Vagina (tissue), 2 donors: Measurements from ENCODE around the gene CEACAM4. TPM values are rescaled to one million over a fixed set of nuclear protein-coding genes. Genes with fewer than 3 reads are reported as not detected.

Experiments used
- DNase-seq, 2 donors: peaks; one replicate each; pipeline ENCODE4 v3.0.0-alpha.2; 2017; ENCODE audit errors: extremely low spot score in 2 of 2
- H3K27ac ChIP-seq: fragments of 200-600 bp; sonication (generic); one replicate; pipeline ENCODE4 v1.5.1; 2019
- H3K27me3 ChIP-seq: fragments of 200-600 bp; sonication (generic); one replicate; pipeline ENCODE4 v1.5.1; 2019
- H3K36me3 ChIP-seq, 2 donors: fragments of 200-600 bp; sonication (generic); one replicate each; pipeline ENCODE4 v1.5.1; 2017 to 2019
- H3K4me1 ChIP-seq: fragments of 200-600 bp; sonication (generic); one replicate; pipeline ENCODE4 v1.5.1; 2019
- H3K4me3 ChIP-seq, 2 donors: fragments of 200-600 bp; sonication (generic); 1 replicate in 1 of 2; 2 replicates in 1 of 2; pipeline ENCODE4 v1.5.1; 2016 to 2019
- H3K9me3 ChIP-seq: fragments of 200-600 bp; sonication (generic); one replicate; pipeline ENCODE4 v1.5.1; 2019
- CTCF ChIP-seq, 3 experiments: fragments of 450-650 bp in 2 of 3; fragments of 200-600 bp in 1 of 3; sonication (generic) in 1 of 3; IDR thresholded peaks; one replicate each; pipeline ENCODE4 v1.5.1; 2017 to 2019; ENCODE audit warnings: antibody characterized with exemption in 3 of 3, mild to moderate bottlenecking in 2 of 3, moderate library complexity in 2 of 3
- POLR2A ChIP-seq, 2 donors: fragments of 450-650 bp; IDR thresholded peaks; one replicate each; pipeline ENCODE4 v1.6.1; 2017; ENCODE audit warnings: antibody characterized with exemption in 2 of 2, mild to moderate bottlenecking in 2 of 2, moderate library complexity in 2 of 2
- POLR2AphosphoS5 ChIP-seq, 2 donors: sonication (generic); formaldehyde crosslinking; IDR thresholded peaks; one replicate each; pipeline ENCODE4 v1.9.0; 2017; ENCODE audit warnings: antibody characterized with exemption in 2 of 2, mild to moderate bottlenecking in 2 of 2, low read depth in 1 of 2; ENCODE audit not compliant: insufficient read depth in 1 of 2
- intact Hi-C: fragments of 100-400 bp; cut with DNase I; formaldehyde crosslinking; loops from one replicate; pipeline ENCODE4 v1.15.1; 2023
- total RNA-seq: library from RNA; depleted of rRNA; stranded (reverse); fragments of >200 nt; gene quantifications from one replicate; pipeline ENCODE4 v1.2.3, GENCODE V29; 2016

CEACAM4 gene
- total RNA-seq, 1 donor from 2014 or later, result not detected

GRCh38 chr19:41588497-41589209 is 38.2 kb downstream of the CEACAM4 start:
- peak; percentile 52 to 69 for DNase-seq
- TF ChIP-seq POLR2AphosphoS5 (IDR thresholded peaks at IDR 0.05; ENCODE audit: insufficient read depth in 1 of 2, low read depth in 1 of 2) (no peak), POLR2A (IDR thresholded peaks at IDR 0.05) (no peak)
- intact Hi-C loops, result no loop called here

GRCh38 chr19:41587838-41588210 is 39.0 kb downstream of the CEACAM4 start:
- Histone ChIP-seq H3K36me3 (no peaks in the 10 kb centered on the region), H3K27me3 (no peaks in the 10 kb centered on the region), H3K4me1 (no peaks in the 10 kb centered on the region), H3K9me3 (peaks cover 2% of the 10 kb centered on the region), H3K27ac (no peak overlapping the region), H3K4me3 (no peak overlapping the region)
- intact Hi-C loops, result no loop called here
- DNase-seq, result peak in 1 of 2 donors; percentile 61
- no peak for TF ChIP-seq POLR2AphosphoS5 (IDR thresholded peaks at IDR 0.05; ENCODE audit: insufficient read depth in 1 of 2, low read depth in 1 of 2)
- no peak for TF ChIP-seq POLR2A (IDR thresholded peaks at IDR 0.05)
- TF ChIP-seq CTCF (IDR thresholded peaks at IDR 0.05), result no peak

More at GRCh38 chr19:41588497-41589209, 38.2 kb downstream of the CEACAM4 start:
- H3K4me1 ChIP-seq, result no peaks in the 10 kb centered on the region
- H3K27ac ChIP-seq, result no peak overlapping the region
- H3K36me3 ChIP-seq, result no peaks in the 10 kb centered on the region
- no peaks in the 10 kb centered on the region for H3K27me3 ChIP-seq
- H3K9me3 ChIP-seq, result no peaks in the 10 kb centered on the region
- no peak overlapping the region for H3K4me3 ChIP-seq

GRCh38 chr19:41587101-41587837 is 39.6 kb downstream of the CEACAM4 start:
- H3K4me1 ChIP-seq, result no peaks in the 10 kb centered on the region
- no peaks in the 10 kb centered on the region for H3K36me3 ChIP-seq
- DNase-seq, result peak; percentile 72 to 92
- H3K4me3 ChIP-seq, result no peak overlapping the region
- no peak for TF ChIP-seq POLR2AphosphoS5 (IDR thresholded peaks at IDR 0.05; ENCODE audit: insufficient read depth in 1 of 2, low read depth in 1 of 2)
- no peak for TF ChIP-seq CTCF (IDR thresholded peaks at IDR 0.05)
- TF ChIP-seq POLR2A (IDR thresholded peaks at IDR 0.05), result no peak
- H3K27me3 ChIP-seq, result no peaks in the 10 kb centered on the region
- no peak overlapping the region for H3K27ac ChIP-seq
- peaks cover 3% of the 10 kb centered on the region for H3K9me3 ChIP-seq
- intact Hi-C loops, result no loop called here

- H3K27me3 ChIP-seq, result no peaks in the 10 kb centered on the region
- H3K27ac ChIP-seq, result no peak overlapping the region
- no peaks in the 10 kb centered on the region for H3K36me3 ChIP-seq
- intact Hi-C loops, result no loop called here
- no peaks in the 10 kb centered on the region for H3K4me1 ChIP-seq
- H3K4me3 ChIP-seq, result no peak overlapping the region
- TF ChIP-seq CTCF (IDR thresholded peaks at IDR 0.05) (no peak), POLR2A (IDR thresholded peaks at IDR 0.05) (no peak), POLR2AphosphoS5 (IDR thresholded peaks at IDR 0.05; ENCODE audit: insufficient read depth in 1 of 2, low read depth in 1 of 2) (no peak)
- peaks cover 3% of the 10 kb centered on the region for H3K9me3 ChIP-seq
- peak in 1 of 2 donors; percentile 25 for DNase-seq
These were observed 40.8 kb downstream of the CEACAM4 start for GRCh38 chr19:41586064-41586463.

- H3K36me3 ChIP-seq, result no peaks in the 10 kb centered on the region
- no peak overlapping the region for H3K4me3 ChIP-seq
- TF ChIP-seq CTCF (IDR thresholded peaks at IDR 0.05) (no peak), POLR2A (IDR thresholded peaks at IDR 0.05) (no peak), POLR2AphosphoS5 (IDR thresholded peaks at IDR 0.05; ENCODE audit: insufficient read depth in 1 of 2, low read depth in 1 of 2) (no peak)
- H3K27ac ChIP-seq, result no peak overlapping the region
- no peaks in the 10 kb centered on the region for H3K4me1 ChIP-seq
- DNase-seq, result peak; percentile 52 to 77
- intact Hi-C loops, result no loop called here
- H3K27me3 ChIP-seq, result no peaks in the 10 kb centered on the region
- H3K9me3 ChIP-seq, result peaks cover 3% of the 10 kb centered on the region
These were observed 41.9 kb downstream of the CEACAM4 start for GRCh38 chr19:41584931-41585330.
